Skin of body (tissue), 3 donors: ENCODE data around the gene CAPZA2. TPM values are rescaled to one million over a fixed set of nuclear protein-coding genes. Genes with fewer than 3 reads are reported as not detected.
"Not testable (repeated sequence)": the region's sequence is repeated elsewhere in the genome, so short reads cannot be mapped to it uniquely, and the experiment has no call there.

Experiments used
- DNase-seq: peaks from one replicate; lab custom pipeline; 2025; lab: John Stamatoyannopoulos, UW
- small RNA-seq: library from RNA; depleted of rRNA; stranded (forward); fragments of <200 nt; gene quantifications from one replicate; pipeline ENCODE3, GENCODE V24; 2014; ENCODE audit warnings: low replicate concordance
- total RNA-seq: library from RNA; depleted of rRNA; stranded (reverse); fragments of >200 nt; gene quantifications from one replicate; pipeline ENCODE4 v1.2.3, GENCODE V29; 2014

Gene CAPZA2
- total RNA-seq, 1 donor from 2014 or later: 91.6 TPM

DNA sequence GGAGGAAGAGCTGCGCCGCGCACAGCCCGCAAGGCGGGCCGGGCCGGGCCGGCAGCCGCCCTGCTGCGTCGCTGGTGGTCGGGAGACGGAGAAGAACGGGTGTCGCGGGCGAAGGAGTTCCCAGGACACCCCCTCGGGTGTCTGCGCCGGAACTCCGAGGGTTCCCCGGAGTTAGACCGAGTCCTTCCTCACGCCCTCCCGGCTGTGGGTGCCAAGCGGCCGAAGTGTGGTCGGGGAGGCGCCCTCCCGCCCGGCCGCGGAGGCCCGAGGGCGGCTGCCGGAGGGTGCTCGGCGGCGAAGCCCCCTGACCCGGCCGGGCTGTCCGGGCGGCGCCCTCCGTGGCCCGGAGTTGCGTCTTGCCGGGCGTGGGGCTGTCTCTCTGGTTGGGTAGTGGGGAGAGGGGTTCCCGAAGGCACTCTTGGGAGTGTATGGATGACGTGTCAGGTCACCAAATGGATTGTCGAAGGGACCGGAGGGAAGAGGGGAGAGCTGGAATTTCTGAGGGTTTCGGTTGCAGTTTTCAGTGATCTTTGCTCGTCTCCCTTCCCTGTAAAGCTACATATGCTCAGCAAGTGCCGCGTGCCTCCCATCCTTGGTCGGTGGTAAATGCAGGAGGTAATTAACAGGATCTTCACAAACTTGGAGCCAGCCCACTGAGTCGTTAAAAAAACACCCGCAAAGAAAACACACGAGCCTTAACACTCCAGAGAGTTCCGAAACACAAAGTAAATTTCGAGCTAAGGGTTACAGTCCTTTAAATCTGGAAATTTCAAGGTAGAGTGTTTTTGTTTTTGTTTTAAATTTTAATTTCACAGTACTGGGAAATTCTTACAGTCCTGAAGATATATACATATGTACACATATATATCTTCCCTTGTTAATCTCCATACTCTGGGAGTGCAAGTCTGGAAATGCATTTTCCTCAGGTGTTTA, 91.8 kb downstream of the CAPZA2 start:
- DNase-seq: peak; percentile 91

DNA sequence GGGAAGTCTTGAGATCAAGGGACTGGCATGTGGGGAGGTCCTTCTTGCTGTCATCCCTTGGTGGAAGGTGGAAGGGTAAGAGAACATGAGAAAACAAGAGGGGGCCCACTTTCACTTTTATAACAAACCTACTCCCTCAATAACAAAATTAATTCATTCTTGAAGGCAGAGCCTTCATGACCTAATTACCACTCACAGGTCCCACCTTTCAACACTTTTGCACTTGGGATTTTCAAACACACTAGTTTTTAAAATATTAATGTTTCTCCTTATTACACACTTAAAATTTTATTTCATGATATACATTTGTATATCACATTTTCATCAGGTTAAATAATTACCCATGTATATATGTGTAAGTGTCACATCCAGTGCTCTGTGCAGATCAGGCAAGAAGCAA, 93.0 kb downstream of the CAPZA2 start:
- no peak for DNase-seq

DNA sequence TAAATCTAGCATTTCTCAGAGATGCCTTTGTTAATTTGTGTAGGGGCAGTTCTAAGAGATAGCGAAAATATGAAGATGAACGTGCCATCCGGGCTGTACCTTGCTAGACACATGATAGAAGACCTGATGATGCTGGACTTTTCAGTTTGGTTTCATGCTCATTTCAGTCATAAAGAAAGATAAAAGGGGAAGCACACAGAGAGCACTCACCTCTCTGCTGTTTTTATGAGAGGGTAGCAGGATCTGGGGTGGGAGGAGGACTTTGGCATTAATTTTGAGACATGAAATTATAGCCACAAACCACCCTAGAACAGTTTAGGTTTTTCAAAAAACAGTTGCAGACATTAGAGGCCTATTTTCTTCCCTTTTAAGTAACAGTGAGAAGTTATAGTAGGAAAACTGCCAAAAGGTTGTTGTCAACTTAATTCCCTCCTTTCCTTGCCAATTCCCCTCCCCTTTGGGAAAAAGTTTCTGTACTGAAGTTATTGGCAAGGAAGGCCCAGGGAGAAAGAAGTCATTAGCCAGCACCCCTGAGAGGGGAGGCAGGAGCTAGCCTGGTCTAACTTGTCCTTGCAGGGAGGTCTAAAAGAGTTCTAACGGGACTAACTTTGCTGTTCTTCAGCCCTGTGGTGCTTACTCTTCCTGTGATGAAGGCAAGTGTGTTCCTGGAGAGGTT, 93.6 kb downstream of the CAPZA2 start:
- no peak for DNase-seq

DNA sequence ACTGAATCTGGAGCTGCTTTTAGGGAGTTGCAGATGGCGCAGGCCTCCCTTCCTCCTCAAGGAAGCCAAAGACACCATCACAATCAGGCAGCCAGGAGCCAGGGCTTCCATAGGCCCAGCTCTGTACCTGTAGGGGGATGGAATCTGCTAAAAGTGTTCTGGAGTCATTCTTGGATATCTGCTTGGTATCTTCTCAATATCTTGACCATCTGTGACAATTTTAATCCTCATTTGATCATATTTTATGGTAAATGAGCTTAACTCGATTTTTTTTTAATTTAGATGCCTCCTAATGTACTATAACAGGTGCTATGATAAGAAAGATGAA, 94.1 kb downstream of the CAPZA2 start:
- no peak for DNase-seq

DNA sequence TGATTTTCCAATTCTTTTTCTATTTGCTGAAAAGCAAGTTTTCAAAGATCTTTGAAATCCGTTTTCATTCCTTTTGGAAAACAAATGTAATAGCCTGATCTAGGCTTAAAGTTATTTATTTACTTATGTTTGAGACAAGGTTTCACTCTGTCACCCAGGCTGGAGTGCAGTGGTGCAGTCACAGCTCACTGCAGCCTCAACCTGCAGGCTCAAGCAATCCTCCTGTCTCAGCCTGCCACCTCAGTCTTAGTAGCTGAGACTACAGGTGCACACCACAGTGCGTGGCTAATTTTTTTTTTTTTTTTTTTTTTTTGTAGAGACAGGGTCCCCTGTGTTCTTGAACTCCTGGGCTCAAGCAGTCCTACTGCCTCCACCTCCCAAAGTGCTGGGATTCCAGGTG, 95.5 kb downstream of the CAPZA2 start:
- no peak for DNase-seq

DNA sequence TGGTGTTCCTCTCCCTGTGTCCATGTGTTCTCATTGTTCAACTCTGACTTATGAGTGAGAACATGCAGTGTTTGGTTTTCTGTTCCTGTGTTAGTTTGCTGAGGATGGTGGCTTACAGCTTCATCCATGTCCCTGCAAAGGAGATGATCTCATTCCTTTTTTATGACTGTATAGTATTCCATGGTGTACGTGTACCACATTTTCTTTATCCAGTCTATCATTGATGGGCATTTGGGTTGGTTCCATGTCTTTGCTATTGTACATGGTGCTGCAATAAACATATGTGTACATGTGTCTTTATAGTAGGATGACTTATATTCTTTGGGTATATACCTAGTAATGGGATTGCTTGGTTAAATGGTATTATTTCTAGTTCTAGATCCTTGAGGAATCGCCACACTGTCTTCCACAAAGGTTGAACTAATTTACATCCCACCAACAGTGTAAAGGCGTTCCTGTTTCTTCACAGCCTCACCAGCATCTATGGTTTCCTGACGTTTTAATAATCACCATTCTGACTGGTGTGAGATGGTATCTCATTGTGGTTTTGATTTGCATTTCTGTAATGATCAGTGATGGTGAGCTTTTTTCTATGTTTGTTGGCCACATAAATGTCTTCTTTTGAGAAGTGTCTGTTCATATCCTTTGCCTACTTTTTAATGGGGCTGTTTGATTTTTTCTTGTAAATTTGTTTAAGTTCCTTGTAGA, 99.7 kb downstream of the CAPZA2 start:
- not testable (repeated sequence) for DNase-seq

DNA sequence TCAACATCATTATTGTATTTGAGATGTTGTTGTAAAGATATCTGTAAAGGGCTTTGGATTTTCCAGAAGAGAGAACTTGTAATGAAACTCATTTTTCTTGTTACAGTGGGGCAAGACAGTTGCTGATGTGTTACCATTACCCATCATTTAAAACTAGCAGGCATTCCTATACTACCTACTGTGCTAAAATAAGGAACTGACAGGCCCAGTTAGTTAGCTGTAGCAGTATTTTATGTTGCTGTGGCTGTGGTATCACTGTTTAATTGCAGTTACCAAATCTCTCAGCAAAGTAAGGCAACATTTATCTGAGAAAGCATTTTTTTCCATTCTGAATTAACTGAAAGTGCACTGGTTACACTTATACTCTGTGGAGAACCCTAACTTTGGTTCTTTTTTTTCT, 100.8 kb downstream of the CAPZA2 start:
- DNase-seq: no peak

DNA sequence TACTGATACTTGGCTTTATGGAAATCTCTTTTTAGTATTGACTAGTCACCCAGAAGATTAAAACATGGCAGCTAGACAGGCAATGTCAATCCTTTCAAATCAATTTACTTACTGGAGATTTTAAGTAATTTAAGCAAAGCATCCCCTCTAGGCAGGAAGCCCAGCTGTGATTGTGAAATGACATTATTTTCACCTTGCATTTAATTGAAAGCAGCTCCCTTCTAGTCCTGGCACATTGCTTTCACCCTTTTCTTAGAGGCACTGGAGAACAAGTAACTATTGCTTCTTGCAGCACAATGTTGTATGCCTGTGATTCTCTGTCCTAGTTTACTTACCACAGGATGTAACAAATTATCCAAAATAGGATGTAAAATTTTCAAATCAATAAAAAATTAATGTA, 104.2 kb downstream of the CAPZA2 start:
- DNase-seq: no peak

DNA sequence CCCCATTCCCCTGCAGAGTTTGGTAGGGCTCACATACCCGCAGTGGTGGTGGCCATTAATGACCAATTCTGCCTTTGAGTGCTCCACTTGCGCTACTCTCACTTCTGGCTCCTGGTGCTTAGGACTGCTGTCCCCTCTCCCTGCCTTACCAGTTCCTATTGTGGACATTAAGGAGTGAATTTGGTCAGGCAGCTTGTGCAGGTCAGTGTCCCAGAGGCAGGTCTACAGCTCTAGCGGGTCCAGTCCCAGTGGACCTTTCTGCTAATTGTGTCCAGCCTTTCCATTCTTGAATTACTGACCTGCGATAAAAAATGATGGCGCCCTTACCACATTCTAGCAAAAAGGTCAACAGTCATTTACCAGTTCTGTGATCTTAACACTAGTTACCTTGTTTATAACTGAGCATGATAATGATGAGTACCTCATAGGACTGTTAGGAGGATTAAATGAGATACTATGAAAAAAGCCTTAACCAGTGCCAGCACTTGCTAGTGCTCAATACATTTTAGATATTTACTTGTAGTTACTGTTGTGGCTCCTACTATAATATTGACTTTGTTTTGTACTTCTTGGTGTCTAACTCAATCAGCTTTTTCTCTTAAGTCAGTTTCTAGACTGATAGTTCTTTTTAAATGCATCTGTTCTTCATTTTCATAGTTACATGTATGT, 105.0 kb downstream of the CAPZA2 start:
- no peak for DNase-seq

DNA sequence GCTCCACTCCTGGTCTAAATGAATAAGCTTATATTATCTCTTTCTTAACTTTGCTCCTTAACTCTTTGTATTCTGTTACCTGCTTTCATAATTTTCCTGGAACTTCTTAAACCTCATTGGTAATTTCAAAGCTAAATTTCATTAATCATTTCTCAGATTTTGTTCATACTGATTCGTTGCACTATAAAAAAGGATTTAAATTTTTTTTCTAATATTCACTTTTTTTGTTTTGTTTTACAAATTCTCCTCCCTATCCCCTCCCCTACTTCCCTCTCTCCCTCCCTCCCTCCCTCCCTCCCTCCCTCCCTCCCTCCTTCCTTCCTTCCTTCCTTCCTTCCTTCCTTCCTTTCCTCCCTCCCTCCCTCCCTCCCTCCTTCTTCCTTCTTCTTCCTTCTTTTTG, 105.6 kb downstream of the CAPZA2 start:
- DNase-seq: no peak

DNA sequence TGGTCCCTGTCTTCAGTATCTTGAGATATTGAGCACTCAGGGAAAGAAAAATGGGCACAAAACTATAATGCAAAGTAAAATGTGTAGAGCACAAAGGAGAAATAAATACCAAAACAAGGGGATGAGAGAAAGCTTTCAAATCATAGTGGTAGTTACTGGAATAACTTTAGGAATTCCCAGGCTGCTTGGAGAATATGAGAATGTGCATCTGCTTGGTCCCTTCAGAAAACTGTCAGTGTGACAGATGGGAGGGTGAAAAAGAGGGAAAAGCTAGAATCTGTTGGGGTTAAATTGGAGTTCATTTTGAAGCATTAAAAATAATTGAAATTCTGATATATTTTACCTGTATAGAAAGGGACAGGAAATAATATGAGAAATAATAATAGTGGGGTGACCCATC, 106.2 kb downstream of the CAPZA2 start:
- no peak for DNase-seq

DNA sequence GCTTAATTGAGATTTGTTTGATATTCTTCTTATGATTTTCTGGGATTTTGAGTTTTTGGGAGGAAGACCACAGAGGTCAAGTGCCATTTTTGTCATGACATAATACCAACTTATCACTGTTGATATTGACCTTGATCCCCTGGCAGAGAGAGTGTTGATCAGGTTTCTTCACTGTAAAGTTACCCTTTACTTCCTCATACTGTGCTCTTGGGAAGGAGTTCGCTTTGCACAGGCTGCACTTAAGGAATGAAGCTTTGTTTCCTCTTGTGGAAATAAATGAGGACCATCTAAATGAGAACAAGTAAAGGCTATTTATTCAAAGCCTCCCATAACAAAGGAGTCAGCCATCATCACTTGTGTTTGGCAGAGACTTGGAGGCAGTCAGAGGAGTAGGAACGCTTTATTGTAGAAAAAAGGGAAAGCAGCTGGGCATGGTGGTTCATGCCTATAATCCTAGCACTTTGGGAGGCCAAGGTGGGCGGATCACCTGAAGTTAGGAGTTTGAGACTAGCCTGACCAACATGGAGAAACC, 107.0 kb downstream of the CAPZA2 start:
- no peak for DNase-seq

DNA sequence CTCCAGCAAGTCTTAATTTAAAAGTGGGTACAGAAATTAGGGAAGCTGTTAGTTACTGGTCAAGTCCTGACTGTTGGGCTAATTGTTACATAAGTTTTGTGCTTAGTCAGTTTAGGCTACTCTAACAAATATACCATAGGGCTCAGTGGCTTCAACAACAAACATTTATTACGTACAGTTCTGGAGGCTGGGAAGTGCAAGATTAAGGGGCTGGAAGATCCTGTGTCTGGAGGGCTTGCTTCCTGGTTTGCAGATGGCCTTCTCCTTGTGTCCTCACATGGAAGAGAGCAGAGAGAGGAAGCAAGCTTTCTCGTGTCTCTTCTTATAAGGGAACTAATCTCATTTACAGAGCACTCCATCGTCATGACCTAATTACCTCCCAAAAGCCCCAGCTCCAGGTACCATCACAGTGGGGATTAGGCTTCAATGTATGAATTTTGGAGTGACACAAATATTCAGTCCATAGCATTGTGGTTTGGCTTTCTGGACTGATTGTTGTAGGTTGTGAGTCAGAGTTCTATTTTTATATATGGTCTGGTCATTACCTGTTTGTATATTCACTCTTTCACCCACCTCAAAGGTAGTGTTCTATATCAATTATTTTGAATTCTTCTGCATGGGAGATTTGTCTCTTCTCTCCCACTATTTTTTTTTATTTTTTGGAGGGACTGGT, 108.0 kb downstream of the CAPZA2 start:
- no peak for DNase-seq

DNA sequence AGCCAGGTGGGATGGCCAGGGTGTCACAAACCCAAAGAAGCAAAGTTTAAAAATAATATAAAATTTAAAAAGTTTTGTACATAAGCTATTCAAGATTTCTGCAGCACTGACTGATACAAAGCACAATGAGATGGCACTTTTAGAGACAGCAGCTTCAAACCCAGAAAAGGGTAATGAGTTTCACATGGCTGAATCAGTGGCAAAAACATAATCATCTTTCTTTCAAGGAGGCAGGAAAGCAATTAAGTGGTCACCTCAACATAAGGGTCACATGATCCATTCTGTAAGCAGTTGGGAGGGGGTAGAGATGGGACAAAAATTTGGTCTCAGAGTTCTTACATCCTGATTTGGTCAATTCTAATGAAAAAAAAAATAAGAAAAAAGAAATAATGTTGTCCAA, 108.8 kb downstream of the CAPZA2 start:
- DNase-seq: not testable (repeated sequence)

Small RNAs within 50 kb of the gene (small RNA-seq; reads per million reads assigned to genes)
- gene RF00019: not detected
- not detected for gene RF02179
- gene RF02180: not detected
- gene RF02188: not detected
- gene RNA5SP239: not detected

Other genes with a start within 250 kb of the CAPZA2 start
- gene MET, start 190.4 kb upstream of the CAPZA2 start, total RNA-seq: 7.1 TPM
- gene ST7, start 90.9 kb downstream of the CAPZA2 start, total RNA-seq: 19.6 TPM